ENCODE data around the gene SLX9.
"Not testable (repeated sequence)": the region's sequence is repeated elsewhere in the genome, so short reads cannot be mapped to it uniquely, and the experiment has no call there.

Gene SLX9

DNA sequence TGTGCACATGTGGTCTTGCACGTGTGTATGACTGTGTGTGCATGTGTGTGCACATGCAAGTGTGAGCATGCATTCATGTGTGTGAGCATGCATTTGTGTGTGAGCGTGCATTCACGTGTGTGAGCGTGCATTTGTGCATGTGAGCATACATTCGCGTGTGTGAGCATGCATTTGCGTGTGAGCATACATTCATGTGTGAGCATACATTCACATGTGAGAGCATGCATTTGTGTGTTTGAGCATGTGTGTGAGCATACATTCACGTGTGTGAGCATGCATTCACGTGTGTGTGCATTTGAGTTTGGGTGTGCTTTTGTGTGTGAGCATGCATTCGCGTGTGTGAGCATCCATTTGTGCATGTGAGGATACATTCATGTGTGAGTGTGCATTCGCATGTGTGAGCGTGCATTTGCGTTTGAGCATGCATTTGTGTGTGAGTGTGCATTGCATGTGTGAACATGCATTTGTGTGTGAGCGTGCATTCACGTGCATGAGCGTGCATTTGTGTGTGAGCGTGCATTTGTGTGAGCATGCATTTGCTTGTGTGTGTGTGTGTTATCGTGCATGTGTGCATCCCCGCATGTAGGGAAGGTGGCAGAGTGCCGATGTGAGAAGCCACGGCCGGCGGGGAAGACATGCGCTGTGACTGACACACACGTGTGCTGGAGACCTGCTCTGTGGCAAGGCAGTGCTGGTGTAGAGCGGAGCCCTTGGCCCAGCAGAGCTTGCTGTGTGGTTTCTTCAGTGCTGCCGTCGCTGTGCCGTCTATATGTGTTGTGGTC, 37.4 kb upstream of the SLX9 start:
- no peak for DNase-seq (ENCODE audit: low spot score)

DNA sequence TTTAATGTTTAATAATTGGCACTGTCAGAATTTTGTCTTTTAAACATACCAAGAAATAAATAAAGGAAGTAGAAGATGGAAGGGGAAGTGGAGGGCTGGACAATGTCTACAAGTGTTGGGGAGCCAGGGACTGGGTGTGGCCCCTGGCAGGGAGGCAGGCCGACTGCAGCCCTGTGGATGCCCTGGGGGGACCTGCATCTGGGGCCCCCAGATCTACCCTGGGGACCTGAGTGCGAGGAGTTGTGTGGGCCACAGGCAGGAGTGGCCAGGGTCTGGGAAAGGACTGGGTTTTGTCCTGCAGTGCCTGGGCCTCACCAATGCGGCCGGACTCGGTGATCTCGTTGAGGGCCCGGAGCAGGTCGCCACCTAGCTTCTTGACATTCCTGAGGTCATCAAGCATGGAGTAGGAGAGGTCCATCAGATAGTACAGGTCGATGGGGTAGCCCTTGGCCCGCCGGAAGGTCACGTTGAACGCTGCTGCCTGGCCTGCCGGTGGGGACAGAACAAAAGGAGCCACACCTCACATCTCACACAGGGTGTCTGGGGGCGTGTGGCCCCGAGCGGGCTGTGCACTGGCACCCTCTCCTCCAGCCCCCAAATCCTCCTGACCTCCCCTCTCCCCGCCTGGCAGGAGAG, 36.7 kb upstream of the SLX9 start:
- no peak for DNase-seq (ENCODE audit: low spot score)

DNA sequence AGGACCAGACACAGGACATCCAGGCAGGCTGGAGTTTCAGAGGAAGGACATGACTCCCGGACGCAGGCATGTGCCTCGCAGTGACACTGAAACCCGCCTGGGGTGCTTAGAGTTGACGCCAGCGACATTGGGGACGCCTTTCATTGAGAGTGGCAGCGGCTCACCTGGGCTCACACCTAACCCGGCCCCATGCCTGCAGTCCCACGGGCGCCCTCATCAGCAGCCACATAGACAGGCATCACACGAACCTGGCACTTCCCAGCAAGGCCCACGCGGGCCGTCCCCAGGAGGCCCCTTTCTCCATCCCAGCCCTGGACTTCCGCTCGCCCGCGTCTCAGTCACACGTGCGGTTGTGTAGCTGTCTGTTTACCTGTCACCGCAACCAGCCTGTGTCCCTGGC, 36.1 kb upstream of the SLX9 start:
- DNase-seq (ENCODE audit: low spot score) = no peak

DNA sequence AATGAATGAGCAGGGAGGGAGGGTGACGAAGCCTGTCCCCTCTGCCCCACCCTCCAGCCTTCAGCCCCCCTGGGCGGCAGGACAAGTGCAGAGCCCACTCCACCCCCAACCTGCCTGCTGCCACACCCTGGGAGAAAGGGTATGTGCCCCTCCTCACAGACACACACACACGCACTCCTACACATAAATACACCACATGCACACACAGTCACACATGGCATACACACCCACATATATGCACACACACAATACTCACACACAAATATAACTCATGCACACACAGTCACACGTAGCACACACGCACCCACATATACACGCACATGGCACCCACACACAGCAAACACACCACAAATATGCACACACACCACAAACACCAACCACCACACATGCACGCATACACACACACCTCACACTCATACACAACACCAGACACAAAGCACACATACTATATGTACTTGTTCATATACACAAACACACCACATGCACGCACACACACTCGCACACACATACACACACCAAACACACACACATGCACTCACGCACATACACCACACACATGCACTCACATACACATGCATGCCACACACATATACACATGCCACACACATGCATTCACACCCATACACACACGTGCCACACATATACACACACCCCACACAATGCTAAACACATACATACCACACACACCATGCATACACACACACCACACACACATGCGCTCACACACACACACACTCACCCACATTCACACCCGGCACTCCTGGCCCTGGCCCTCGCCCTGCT, 35.5 kb upstream of the SLX9 start:
- no peak for DNase-seq (ENCODE audit: low spot score)

DNA sequence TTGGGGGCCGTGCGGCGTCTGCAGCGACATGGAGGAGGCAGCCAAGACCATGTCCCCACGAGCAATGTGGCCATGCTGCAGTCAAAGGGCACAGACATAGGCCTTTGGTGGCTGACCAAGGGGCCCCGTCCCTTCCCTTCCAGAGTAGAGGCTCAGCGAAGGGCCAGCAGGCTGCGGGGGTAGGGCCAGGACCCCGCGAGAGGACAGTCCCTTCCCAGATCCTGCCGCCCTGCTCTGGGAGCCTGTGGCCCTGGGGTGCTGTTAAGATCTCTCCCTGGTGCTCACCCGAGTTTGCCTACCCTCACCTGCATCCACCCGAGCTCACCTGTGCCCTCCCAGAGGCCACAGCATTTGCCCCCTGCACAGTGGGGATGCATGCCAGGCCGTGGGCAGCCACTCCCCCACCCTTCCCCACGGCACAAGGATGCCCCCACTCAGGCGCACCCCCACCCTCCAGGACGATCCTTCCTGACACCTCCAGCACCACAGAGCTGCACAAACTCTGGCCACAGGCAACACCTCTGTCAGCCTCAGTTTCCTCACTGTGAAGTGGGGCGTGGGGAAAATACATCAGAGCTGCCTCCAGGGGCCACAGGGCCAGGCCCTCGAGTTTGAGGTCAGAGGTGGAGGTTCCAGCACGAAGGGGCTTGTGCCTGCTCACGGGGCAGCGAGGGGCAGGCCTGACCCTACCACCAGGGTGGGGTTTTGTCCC, 34.7 kb upstream of the SLX9 start:
- no peak for DNase-seq (ENCODE audit: low spot score)

DNA sequence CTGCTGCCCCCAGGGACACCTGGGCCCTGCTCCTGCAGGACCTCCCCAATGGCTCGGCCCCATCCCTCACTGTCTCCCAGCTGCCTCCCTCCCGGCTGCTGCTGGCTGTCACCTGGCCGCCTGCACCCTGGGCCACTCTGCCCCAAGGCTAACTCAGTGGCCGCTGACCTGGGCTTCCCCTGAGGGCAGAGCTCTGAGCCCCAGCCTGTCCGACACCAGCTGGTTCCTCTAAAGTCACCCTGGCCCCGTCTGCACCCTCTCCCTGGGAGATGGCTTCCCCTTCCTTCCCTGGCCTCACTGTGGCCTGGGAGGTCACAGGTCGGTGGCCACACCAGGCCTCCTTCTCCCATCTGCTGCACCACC, 34.1 kb upstream of the SLX9 start:
- DNase-seq (ENCODE audit: low spot score) = no peak

DNA sequence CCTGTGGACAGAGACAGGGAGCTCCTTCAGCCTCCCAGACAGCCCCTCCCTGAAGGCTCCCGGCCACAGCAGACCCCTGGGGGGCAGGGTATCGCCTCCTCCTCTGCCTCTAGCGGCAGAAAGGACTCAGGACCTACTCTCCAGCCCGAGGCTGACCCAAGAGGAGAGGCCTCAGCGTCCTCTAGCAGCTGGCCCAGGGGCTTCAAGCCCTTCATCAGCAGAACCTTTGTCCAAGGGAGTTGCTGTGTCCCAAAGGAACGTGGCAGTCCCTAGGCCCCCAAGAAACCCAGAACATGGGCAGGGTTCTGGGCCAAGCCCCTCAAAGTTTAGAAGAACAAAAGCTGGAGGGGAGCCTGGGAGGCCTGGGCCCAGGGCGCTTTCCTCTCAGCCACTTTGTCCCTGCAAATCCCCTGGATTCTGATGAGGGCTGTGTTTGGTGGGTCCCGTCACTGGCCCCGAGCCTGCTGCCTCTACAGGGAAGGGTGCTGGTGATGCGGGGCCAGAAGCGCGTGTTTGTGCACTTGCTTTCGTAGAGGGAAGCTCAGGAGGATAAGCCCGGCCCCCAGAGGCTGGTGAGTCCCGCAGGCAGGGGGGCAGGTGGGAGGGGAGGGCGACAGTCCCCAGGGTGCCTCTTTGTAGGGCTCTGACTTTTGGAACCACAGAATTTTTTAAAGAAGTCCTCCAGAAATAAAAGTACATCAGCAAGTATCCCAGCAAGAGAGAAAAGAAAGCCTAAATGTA, 32.4 kb upstream of the SLX9 start:
- DNase-seq (ENCODE audit: low spot score) = no peak

DNA sequence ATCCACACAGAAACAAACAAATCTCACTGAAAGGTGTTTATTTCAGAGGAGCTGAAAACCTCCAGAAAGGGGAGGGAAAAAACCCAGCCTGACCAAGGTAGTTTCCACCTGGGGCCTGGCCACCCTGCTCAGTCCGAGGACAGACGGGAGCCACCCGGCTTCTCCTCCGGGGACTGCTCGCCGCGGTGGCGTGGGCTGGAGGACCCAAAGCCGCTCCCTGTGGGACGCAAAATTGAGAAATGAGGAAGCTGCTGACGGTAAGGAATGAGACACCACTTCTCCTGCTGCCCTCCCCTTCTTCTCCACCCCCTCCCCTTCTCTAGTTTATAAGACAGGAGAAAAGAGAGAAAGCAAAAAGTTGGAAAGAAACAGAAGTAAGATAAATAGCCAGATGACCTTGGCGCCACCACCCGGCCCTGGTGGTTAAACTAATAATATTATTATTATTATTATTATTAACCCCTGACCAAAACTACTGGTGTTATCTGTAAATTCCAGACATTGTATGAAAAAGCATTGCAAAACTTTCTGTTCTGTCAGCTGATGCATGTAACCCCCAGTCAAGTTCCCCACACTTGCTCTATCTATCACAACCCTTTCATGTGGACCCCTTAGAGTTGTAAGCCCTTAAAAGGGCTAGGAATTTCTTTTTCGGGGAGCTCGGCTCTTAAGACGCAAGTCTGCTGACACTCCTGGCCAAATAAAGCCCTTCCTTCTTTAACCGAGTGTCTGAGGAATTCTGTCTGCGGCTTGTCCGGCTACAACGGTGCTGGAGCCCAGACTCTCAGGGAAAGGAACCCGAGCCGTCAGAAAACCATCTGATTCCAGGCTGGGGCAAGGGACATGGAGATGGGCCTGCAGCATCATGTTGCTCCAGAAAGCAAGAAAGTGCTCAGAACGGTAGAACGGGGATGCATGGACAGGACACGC, 31.6 kb upstream of the SLX9 start:
- no peak for DNase-seq (ENCODE audit: low spot score)

DNA sequence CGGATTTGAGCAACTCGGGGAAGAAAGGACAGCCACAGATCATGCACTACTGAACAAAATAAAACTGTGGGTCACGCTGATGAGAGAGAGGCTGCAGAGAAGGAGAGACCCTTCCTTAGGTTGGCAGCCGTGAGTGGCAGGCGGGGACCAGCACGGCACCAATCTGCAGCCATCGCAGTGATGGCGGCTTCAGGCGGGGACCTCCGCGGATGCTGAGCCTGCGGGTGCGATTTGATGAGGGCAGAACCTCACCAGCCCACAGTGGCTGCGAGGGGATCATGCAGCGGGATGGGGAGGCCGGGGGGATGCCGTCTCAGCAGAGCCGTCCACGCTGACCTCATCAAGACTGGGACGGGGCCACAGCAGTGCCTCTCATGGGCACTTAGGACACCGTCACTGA, 30.9 kb upstream of the SLX9 start:
- no peak for DNase-seq (ENCODE audit: low spot score)

DNA sequence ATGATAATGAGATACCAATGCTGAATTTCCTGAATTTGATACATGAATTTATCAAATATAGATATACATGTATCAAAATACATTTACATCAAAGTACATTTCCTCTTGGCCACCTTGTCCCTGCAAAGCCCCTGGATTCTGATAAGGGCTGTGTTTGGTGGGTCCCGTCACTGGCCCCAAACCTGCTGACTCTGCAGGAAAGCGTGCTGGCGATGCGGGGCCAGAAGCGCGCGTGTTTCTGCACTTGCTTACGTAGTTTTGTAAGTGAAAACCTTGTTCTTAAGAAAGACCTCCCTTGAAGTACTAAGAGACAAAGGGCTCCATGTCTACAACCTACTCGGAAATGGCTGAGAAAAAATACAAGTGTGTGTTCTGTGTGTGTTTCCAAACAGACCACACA, 30.1 kb upstream of the SLX9 start:
- no peak for DNase-seq (ENCODE audit: low spot score)

DNA sequence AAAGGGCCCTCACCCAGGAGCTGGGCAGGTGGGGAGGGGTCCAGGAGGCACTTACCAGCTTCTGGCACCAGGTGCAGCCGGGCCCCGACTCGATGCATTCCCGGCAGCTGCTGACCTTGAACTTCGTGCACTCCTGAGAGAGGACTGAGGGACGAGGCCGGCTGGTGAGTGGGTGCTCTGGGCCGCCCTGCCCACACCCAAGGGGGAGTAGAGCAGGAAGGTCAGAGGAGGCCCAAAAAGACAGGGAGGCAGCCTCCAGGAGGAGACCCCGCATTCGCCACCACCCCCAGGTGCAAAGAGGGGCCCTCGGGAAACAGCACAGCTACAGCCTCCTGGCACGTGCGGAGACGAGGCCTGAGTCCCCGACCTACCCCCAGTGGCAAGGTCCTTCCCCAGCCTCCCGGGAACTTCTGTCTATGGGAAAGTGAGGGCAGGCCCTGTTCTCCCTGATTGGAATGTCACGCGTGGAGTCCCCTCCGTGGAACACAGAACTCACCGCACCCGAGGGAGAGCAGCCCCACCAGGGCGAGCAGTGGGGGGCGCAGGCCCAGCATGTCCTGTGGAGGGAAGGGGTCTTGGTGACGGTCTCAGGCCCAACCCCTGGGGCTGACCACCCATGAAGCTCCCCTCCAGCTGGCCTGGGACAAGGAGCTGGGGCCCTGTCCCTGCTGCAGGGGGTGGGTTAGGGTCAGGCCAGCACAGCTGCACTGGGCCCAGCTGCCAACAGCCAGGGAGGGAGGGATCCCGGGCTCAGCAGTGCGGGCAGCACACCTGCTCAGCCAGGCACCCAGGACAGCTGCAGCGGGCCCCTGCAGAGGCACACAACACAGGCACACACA, 29.4 kb upstream of the SLX9 start:
- no peak for DNase-seq (ENCODE audit: low spot score)

DNA sequence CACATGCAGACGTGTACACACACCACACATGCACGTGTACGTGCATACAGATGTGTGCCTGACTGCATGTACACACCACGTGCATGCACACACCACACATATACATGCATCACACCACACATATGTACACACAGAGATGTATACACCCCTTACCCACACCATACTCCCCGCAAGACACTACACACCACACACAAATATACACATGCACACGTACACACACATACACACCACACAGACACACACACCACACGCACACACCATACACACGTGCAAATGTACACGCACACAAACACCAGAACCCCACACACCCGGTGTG, 28.8 kb upstream of the SLX9 start:
- DNase-seq (ENCODE audit: low spot score) = no peak

DNA sequence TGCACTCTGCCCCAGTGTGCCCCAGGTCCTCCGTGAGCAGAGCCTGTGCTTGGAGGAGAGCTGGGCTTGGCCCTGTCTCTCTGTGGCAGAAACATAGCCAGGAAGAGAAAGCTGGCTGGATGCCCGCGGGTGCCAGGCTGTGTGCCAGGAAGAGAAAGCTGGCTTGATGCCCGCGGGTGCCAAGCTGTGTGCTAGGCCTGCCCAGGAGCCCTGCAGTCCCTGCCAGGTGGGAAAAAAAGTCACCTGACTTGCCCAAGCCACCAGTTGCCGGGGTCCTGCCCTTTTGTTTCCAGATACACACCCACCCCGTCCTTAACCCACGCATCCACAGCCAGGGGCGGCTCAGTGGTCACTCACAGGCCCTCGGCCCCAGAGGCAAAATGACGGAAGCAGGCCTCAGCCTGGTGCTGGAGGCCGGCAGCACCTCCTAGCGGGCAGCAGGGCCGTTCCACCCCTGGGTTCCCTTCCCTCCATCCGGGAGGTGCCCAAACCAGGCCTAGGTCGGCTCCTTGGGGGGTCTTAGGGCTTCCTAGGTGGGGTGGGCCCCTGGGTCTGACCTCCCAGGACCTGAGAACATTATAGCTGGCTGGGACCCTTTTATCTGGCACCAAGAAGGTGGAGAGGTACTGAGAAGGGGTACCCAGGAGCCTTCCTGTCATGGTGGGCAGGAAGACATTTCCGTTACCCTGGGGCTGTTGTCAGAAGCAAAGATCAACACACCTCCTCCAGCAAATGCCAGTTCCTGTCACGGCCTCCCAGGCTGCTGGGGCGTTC, 28.3 kb upstream of the SLX9 start:
- DNase-seq (ENCODE audit: low spot score) = no peak

DNA sequence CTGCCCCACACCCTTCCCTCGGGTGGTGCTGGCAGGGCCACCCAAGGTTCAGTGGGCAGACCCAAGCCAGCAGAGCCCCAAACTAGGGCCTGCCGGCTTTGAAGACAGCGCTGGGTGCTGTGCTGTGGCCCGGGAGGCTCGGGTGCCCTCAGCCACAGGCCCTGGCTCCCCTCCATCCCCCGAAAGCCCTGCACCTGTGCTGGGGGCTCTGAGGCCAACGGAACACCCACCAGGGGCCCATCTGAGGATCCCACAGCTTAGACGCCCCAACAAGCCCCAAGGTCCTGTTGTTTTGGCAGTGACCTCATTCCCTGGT, 27.7 kb upstream of the SLX9 start:
- DNase-seq (ENCODE audit: low spot score) = no peak

DNA sequence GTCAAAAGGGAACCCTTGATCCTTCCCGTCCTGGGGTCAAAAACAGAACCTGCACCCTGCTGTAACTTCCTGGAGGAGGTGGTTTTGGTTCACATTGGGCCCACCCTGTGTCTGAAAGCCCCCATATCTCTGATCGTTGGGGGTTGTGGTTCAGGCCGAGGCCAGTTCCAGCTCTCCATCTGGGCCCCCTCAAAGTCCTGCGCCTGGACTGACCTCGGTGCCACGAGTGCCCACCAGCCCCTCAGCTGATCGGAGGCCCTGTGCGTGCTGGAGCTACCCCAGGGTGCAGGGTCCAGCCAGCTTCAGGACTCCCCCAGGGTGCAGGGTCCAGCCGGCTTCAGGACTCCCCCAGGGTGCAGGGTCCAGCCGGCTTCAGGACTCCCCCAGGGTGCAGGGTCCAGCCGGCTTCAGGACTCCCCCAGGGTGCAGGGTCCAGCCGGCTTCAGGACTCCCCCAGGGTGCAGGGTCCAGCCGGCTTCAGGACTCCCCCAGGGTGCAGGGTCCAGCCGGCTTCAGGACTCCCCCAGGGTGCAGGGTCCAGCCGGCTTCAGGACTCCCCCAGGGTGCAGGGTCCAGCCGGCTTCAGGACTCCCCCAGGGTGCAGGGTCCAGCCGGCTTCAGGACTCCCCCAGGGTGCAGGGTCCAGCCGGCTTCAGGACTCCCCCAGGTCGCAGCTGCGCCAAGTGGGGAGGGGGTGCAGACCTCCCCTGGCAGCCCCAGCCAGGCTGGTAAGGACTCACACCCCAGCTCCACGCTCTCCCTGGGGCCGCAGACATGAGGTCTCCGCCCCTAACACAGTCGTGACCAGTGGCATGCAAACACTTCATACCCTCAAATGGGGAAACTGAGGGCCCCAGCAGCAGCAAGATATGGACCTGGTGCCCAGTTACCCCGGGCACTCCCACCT, 27.1 kb upstream of the SLX9 start:
- not testable (repeated sequence) for DNase-seq (ENCODE audit: low spot score)

DNA sequence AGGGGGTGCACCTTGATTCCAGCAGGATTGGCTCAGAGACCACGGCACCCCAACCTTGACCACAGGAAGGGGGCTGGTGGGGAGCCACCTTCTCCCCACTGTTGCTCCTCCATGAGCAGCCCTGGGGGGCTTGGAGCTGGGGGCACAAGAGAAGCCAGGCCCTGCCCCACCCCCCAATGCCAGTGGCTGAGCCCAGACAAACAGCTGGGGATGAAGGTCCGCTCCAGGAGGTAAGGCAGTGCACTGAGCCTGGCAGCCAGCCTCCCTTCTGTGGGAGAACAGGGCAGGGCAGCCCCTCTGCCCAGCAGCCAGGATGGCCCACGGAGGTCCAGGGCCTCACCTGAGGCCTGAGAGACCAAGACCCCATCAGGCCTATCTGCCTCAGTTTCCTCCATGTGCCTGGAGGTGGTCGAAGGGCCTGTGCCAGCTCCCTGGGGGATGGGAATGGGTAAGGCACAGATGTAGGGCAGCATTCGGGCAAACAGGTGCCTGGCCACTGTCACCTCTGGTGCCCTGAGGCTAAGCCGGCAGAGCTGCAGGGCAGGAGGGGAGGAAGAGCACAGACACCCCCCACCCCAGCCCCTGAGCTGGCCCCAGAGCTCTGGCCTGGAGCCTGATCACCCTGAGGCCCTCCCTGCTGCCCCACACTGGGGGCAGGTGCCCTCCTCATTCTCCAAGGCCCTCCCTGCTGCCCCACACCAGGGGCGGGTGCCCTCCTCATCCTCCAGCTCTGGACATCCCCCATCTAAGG, 26.2 kb upstream of the SLX9 start:
- DNase-seq (ENCODE audit: low spot score) = no peak

DNA sequence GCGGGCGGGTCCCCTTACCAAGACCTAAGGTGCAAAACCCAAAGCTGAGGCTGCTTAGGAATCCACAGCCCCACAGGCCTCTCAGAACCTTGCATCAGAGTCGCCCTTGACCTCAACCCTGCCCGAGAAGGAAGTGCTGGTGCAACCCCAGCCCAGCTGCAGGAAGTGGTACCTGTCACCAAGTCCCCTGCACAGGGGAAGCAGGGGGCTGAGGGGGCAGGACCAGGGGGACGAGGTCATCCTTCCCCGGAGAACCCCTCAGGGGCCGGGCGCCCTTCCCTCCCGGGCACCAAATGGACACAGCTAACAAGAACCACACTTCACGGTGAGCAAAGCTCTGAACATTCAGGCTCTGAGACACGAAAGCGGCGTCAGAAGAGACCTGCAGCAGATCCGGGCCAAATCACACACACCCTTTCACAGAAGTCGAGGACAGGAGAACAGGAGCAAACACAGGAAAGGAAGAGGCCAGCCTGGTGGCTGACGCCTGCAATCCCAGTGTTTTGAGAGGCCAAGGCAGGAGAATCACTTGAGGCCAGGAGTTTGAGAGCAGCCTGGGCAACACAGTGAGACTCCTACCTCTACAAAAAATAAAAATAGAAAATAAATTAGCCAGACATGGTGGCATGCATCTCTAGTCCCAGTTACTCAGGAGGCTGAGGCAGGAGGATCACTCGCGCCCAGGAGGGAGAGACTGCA, 25.5 kb upstream of the SLX9 start:
- DNase-seq (ENCODE audit: low spot score) = no peak
